Endodermal cell (in vitro differentiated cells): ENCODE results near the gene OPCML. TPM values are rescaled to one million over a fixed set of nuclear protein-coding genes. Genes with fewer than 3 reads are reported as not detected.

Experiments used
- DNase-seq: peaks from one replicate; pipeline ENCODE4 v3.0.0-alpha.2; 2017
- H3K27ac ChIP-seq: 2 replicates; pipeline ENCODE4 v1.5.1; 2013; ENCODE audit warnings: mild to moderate bottlenecking, low read depth, low read length, moderate library complexity
- H3K27me3 ChIP-seq: 2 replicates; pipeline ENCODE4 v1.6.1; 2013; ENCODE audit warnings: mild to moderate bottlenecking, low read length, moderate library complexity; ENCODE audit not compliant: insufficient read depth, control insufficient read depth, poor library complexity, severe bottlenecking
- H3K36me3 ChIP-seq: 2 replicates; pipeline ENCODE4 v1.7.0; 2013; ENCODE audit warnings: mild to moderate bottlenecking, low read length, moderate library complexity; ENCODE audit not compliant: control insufficient read depth, insufficient read depth
- H3K4me1 ChIP-seq: one replicate; pipeline ENCODE4 v1.7.0; 2013; ENCODE audit warnings: low read length; ENCODE audit not compliant: control insufficient read depth, insufficient read depth
- H3K4me3 ChIP-seq: 2 replicates; pipeline ENCODE4 v1.5.1; 2013; ENCODE audit warnings: mild to moderate bottlenecking, low read length, moderate library complexity
- H3K9ac ChIP-seq: 2 replicates; pipeline ENCODE4 v1.6.1; 2013; ENCODE audit warnings: mild to moderate bottlenecking, low read length, moderate library complexity; ENCODE audit not compliant: poor library complexity, severe bottlenecking; ENCODE audit errors: extremely low read depth
- H3K9me3 ChIP-seq: 2 replicates; pipeline ENCODE4 v1.6.1; 2013; ENCODE audit warnings: mild to moderate bottlenecking, low read length, moderate library complexity; ENCODE audit not compliant: control insufficient read depth
- H3K27ac Mint-ChIP-seq: 2 replicates; pipeline ENCODE4 v1.8.0; 2020; ENCODE audit warnings: mixed read lengths
- H3K27me3 Mint-ChIP-seq: 2 replicates; pipeline ENCODE4 v1.8.0; 2021; ENCODE audit warnings: mild to moderate bottlenecking, mixed read lengths; ENCODE audit not compliant: insufficient read depth
- H3K36me3 Mint-ChIP-seq: 2 replicates; pipeline ENCODE4 v1.8.0; 2020; ENCODE audit warnings: low read depth, mixed read lengths
- H3K4me1 Mint-ChIP-seq: 2 replicates; pipeline ENCODE4 v1.8.0; 2020; ENCODE audit warnings: mixed read lengths
- H3K4me3 Mint-ChIP-seq: 2 replicates; pipeline ENCODE4 v1.8.0; 2020; ENCODE audit warnings: mild to moderate bottlenecking, moderate library complexity, mixed read lengths
- H3K9me3 Mint-ChIP-seq: 2 replicates; pipeline ENCODE4 v1.8.0; 2020; ENCODE audit warnings: mild to moderate bottlenecking, mixed read lengths
- whole genome bisulfite sequencing, 2 experiments: methylation state at CpG; one replicate each; pipeline versions ENCODE4 v1.1.5 to v1.1.7; 2013; ENCODE audit warnings: missing lambda C conversion rate in 2 of 2, mixed read lengths in 1 of 2; ENCODE audit not compliant: insufficient coverage in 1 of 2, insufficient read length in 1 of 2; 5-methylcytosine and 5-hydroxymethylcytosine counted together
- total RNA-seq, 2 donors: library from RNA; stranded (reverse); fragmentation: NEBNext Ultra II Directional in 1 of 2; extraction: Animal tissue kit (Norgen Biotek cat#: 25700) in 1 of 2; gene quantifications; 2 replicates in 1 of 2; 3 replicates in 1 of 2; pipeline ENCODE4 v1.2.1, GENCODE V29; 2021
- TF ChIP-seq, protein P1 (sequence below): fragments of 200-600 bp; sonication (generic); conservative IDR thresholded peaks from 2 replicates; pipeline ENCODE4 v1.5.0; 2021; ENCODE audit warnings: antibody characterized with exemption, mild to moderate bottlenecking

The OPCML gene
- total RNA-seq, 2 donors from 2014 or later = 0.49 to 0.86 TPM

DNA sequence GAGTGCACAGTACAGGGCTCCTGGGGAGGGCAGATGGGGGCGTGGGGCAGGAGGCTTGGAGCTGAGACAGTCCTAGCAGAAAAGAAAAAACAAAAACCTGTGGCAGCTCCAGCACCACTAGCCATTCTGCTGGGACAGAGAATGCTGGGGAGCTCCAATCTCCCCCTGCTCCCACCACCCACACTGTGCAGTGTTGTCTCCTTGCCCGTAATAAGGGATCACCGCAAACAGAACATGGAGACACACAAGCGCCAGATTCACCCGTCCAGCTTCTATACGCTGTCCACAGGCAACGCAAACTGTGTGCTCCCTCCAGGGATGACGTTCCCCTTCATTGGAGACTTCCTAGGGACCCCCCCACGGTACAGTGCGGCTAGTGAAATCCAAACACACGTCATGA, 31.4 kb downstream of the OPCML start:
- no peaks in the 10 kb centered on the region for H3K9me3 ChIP-seq
- H3K4me3 Mint-ChIP-seq = no peak overlapping the region
- H3K4me1 Mint-ChIP-seq = peaks cover 22% of the 10 kb centered on the region
- H3K27me3 Mint-ChIP-seq = peaks cover 4% of the 10 kb centered on the region
- no peak overlapping the region for H3K9ac ChIP-seq
- H3K27me3 ChIP-seq = no peaks in the 10 kb centered on the region
- 90 to 95% methylated on average over 9 to 11 of the region's 11 CpGs for WGBS, 2 experiments
- TF ChIP-seq, protein P1, sequence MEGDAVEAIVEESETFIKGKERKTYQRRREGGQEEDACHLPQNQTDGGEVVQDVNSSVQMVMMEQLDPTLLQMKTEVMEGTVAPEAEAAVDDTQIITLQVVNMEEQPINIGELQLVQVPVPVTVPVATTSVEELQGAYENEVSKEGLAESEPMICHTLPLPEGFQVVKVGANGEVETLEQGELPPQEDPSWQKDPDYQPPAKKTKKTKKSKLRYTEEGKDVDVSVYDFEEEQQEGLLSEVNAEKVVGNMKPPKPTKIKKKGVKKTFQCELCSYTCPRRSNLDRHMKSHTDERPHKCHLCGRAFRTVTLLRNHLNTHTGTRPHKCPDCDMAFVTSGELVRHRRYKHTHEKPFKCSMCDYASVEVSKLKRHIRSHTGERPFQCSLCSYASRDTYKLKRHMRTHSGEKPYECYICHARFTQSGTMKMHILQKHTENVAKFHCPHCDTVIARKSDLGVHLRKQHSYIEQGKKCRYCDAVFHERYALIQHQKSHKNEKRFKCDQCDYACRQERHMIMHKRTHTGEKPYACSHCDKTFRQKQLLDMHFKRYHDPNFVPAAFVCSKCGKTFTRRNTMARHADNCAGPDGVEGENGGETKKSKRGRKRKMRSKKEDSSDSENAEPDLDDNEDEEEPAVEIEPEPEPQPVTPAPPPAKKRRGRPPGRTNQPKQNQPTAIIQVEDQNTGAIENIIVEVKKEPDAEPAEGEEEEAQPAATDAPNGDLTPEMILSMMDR = no peak
- DNase-seq = no peak
- H3K36me3 Mint-ChIP-seq = no peaks in the 10 kb centered on the region
- no peak overlapping the region for H3K27ac ChIP-seq
- H3K4me3 ChIP-seq = no peak overlapping the region
- no peak overlapping the region for H3K27ac Mint-ChIP-seq
- H3K9me3 Mint-ChIP-seq = no peaks in the 10 kb centered on the region
- H3K36me3 ChIP-seq = no peaks in the 10 kb centered on the region
- no peaks in the 10 kb centered on the region for H3K4me1 ChIP-seq

DNA sequence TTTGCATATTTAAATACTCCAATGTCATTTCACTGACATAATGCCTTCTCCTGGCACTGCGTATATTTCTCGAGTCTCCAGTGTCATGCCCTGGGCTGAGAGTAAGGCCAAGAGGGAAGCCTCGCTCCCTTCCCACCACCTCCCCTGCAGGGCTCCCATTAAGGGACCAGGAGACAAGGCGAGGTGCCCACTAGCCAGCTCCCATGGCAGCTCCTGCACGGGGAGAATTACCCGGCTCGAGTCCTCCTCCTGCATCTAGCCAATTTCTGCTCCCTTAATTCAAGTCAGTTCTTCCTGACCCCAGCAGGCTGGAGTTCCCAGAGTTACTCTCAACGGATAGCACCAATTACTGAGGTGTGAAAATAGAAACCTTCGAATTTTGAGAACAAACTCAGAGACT, 31.9 kb downstream of the OPCML start:
- Mint-ChIP-seq H3K4me3 (no peak overlapping the region), H3K27ac (no peak overlapping the region), H3K36me3 (no peaks in the 10 kb centered on the region), H3K27me3 (peaks cover 4% of the 10 kb centered on the region), H3K9me3 (no peaks in the 10 kb centered on the region), H3K4me1 (peaks cover 18% of the 10 kb centered on the region)
- Histone ChIP-seq H3K4me1 (no peaks in the 10 kb centered on the region), H3K9ac (no peak overlapping the region), H3K4me3 (no peak overlapping the region), H3K27me3 (no peaks in the 10 kb centered on the region), H3K27ac (no peak overlapping the region), H3K9me3 (no peaks in the 10 kb centered on the region), H3K36me3 (no peaks in the 10 kb centered on the region)
- 65 to 79% methylated on average over 3 to 9 of the region's 9 CpGs for WGBS, 2 experiments
- TF ChIP-seq, protein P1 = no peak
- no peak for DNase-seq

DNA sequence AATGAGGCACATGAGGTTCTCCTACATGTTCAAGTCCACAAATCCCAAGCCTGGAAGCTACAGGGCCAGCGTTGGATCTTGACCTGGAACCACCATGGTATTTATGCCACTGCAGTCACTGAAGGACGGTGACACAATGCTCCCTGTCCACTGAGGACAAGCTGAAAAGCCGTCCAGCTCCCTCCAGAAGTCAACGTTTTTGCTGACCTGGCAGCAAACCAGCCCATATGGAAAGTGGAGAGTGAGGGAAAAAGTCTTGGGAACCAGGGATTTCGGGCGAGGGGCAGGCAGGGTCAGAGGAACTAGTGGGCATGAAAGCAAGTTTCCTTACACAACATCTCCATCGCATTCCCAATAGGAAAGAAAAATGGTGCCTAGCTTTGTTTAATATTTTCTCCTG, 33.3 kb downstream of the OPCML start:
- H3K4me1 Mint-ChIP-seq = peaks cover 18% of the 10 kb centered on the region
- Histone ChIP-seq H3K4me3 (no peak overlapping the region), H3K4me1 (no peaks in the 10 kb centered on the region), H3K36me3 (no peaks in the 10 kb centered on the region), H3K27ac (no peak overlapping the region), H3K27me3 (no peaks in the 10 kb centered on the region), H3K9me3 (no peaks in the 10 kb centered on the region), H3K9ac (no peak overlapping the region)
- no peak overlapping the region for H3K27ac Mint-ChIP-seq
- no peak for DNase-seq
- no peaks in the 10 kb centered on the region for H3K36me3 Mint-ChIP-seq
- TF ChIP-seq, protein P1 = no peak
- H3K4me3 Mint-ChIP-seq = no peak overlapping the region
- peaks cover 3% of the 10 kb centered on the region for H3K27me3 Mint-ChIP-seq
- 92 to 94% methylated on average over 5 to 7 of the region's 7 CpGs for WGBS, 2 experiments
- H3K9me3 Mint-ChIP-seq = peaks cover under 1% of the 10 kb centered on the region
